Measurements from ENCODE around the gene C10orf88.
"Not testable (repeated sequence)": the region's sequence is repeated elsewhere in the genome, so short reads cannot be mapped to it uniquely, and the experiment has no call there.

C10orf88 gene

GRCh38 chr10:122966879-122967278 is 12.9 kb upstream of the C10orf88 start:
- no peak for DNase-seq

- no peak for DNase-seq
Observed at GRCh38 chr10:122962405-122962804, 8.4 kb upstream of the C10orf88 start.

GRCh38 chr10:122957474-122957873 is 3.4 kb upstream of the C10orf88 start:
- DNase-seq: no peak

- no peak for DNase-seq
Observed at GRCh38 chr10:122955892-122956291, 1.9 kb upstream of the C10orf88 start.

DNA sequence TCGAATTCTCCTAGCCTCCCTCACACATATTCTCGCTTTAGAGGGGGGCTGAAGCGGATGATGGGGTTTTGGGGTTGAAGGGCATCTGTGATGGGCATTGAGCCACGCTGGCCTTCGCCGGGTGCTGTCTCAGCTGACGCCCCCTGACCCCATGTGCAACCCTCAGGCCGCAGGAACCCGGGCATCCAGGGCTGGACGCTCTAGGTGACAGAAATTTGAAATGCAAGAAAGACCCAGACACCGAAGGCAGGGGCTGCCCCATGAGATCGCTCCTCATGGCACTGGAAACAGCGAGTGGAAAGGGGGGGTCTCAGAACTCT is 664 bp upstream of the C10orf88 start:
- peak in 2 of 51 donors; percentile 20 to 45 for DNase-seq

DNA sequence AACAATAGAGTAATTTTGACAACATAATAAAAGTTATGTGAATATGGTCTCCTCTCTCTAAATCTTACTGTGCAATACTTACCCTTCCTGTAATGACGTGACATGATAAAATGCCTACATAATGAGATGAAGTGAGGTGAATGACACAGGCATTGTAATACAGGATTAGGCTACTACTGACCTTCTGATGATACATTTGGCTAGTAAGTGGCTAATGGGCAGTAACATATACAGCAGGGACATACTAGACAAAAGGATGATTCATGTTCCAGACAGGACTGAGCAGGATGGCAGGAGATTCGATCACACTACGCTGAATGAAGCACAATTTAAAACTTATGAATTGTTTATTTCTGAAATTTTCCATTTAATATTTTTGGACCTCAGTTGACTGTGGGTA is 4.7 kb downstream of the C10orf88 start:
- no peak for DNase-seq

DNA sequence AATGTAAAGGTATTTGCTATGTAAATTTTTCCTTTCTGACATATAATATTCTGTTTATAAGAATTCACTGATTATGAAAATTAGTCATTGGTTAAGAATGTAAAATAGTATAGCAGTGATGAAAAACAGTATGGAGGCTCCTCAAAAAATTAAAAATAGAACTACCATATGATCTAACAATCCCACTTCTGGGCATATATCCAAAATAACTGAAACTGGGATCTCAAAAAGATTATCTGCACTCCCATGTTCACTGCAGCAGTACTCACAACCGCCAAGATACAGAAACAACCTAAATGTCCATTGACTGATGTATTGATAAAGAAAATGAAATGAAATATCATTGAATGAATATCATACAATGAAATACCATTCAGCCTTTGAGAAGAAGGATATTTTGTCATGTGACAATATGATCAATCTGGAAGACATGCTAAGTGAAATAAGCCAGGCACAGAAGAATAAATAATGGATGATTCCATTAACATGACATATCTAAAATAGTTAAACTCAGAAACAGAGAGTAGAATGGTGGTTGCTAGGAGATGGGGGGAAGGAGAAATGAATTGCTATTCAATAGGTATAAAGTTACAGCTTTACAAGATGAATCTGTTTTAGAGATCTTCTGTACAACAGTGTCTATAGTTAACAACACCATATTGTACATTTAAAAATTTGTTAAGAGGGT is 14.0 kb downstream of the C10orf88 start:
- no peak for DNase-seq

- DNase-seq: no peak
Observed at GRCh38 chr10:122939133-122939855, 14.7 kb downstream of the C10orf88 start.

GRCh38 chr10:122931088-122931906 is 22.7 kb downstream of the C10orf88 start:
- no peak for DNase-seq

DNA sequence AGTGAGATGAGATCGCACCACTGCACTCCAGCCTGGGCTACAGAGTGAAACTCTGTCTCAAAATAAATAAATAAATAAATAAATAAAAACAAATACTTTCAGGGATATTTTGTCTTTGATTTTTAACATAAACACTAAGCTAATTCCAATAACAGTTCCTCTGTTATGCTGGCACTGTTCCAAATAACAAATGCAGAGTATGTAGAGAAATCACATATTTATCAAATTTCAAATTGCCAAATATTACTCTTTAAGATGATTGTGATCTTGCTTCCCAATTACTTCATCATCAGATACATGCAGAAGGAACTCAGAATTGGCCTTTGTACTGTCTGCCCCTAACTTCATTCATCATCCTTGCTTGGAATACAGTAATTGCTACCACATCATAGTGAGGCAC is 23.9 kb downstream of the C10orf88 start:
- DNase-seq: no peak

GRCh38 chr10:122915700-122916099 is 38.3 kb downstream of the C10orf88 start:
- DNase-seq: no peak

GRCh38 chr10:122911889-122912484 is 42.0 kb downstream of the C10orf88 start:
- peak in 9 of 51 donors; percentile 2 to 16 (median 7) for DNase-seq

- no peak for DNase-seq
Observed at GRCh38 chr10:122910310-122910709, 43.7 kb downstream of the C10orf88 start, which contains the start of gene FAM24A. TSS of gene FAM24A (plus strand) at chr10:122910610. CDS start at chr10:122911635, 1,025 bp downstream.

- not testable (repeated sequence) for DNase-seq
Observed at GRCh38 chr10:122903861-122904260, 50.2 kb downstream of the C10orf88 start.

DNA sequence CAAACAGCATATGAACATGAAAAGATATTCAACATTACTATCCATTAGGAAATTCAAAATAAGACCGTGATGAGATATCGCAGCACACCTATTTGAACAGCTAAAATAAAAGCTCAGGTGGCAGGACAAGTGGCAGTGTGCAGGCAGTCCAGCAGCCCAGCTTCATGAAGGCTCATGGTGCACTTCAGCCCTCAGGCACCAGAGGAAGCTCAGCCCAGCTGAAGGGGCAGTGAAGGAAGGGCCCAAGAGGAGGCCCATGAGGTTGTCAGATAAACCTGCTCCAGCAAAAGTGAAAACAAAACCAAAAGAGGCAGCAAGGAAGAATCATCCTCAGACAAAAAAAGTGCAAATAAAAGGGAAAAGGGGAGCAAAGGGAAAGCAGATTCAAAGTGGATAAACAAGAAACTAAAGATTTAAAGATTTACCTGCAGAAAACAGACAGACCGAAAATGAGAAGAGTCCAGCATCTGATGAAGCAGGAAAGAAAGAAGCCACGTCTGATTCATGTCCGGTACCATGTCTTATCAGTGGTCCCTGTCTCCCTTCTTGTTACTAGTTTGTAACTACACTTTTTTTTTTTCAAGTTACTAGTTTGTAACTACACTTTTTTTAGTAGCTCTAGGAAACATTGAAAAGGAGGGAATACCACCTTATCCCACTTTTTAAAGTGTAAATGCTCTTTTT is 59.6 kb downstream of the C10orf88 start:
- no peak for DNase-seq

DNA sequence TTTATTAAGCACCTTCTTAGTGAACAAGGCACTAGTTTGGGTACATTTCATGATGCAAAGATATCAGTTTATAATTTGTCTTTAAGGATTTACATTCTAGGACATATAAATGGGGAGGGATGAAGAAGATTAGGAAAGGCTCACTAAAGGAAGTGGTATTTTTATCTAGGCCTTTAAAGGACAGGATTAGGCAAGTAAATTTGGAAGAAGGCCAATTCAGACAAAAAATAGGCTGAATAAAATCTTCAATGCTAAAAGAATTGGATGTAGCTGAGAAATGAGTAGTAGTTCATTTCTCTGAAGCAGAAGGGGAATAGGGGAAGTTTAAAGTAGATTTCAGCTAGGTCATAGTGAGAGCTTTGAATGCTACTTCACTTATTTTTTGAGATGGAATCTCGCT is 69.9 kb downstream of the C10orf88 start:
- DNase-seq: no peak

DNA sequence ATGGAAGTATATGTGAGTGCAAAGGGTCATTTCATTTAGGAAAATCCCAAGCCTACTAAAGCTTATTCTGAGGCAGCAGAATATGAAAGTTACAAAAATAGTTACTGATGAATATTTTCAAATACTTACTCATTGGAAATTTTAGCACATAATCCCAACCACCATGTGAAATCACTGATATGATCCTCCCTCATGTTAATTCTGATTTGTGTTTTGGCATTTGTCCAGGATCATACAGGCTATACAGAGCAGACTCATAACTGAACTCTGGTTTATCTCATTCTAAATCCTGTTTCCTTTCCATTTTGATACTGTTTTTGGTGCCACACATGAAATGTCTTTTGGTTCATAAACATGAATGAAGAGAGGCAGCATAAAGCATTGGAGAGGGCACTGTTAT is 71.3 kb downstream of the C10orf88 start:
- DNase-seq: no peak

Data from hypothalamus (tissue), 51 donors.